Calu3 (cell line): Measurements from ENCODE around the gene ESRP2. TPM values are rescaled to one million over a fixed set of nuclear protein-coding genes. Genes with fewer than 3 reads are reported as not detected.

Experiments used
- BruUV-seq: library from RNA; stranded (reverse); fragments of 400-500 nt; replicated peaks from 2 replicates; lab custom pipeline; 2021; lab: Mats Ljungman, UMichigan
- CTCF ChIA-PET: fragments of 300-600 bp; sonication (Branson Sonifier 250); formaldehyde crosslinking; loops from one replicate; lab custom pipeline; 2022; ENCODE audit warnings: antibody characterized with exemption; lab: Charles Lee
- DNase-seq: peaks from one replicate; pipeline ENCODE4 v3.0.0; 2022
- H3K27ac Mint-ChIP-seq: one replicate; pipeline ENCODE4 v1.8.0; 2022; ENCODE audit warnings: mixed read lengths; ENCODE audit not compliant: unreplicated experiment
- H3K27me3 Mint-ChIP-seq: one replicate; pipeline ENCODE4 v1.8.0; 2022; ENCODE audit warnings: mixed read lengths; ENCODE audit not compliant: unreplicated experiment
- H3K36me3 Mint-ChIP-seq: one replicate; pipeline ENCODE4 v1.8.0; 2022; ENCODE audit warnings: mild to moderate bottlenecking, moderate library complexity, mixed read lengths; ENCODE audit not compliant: insufficient read depth, unreplicated experiment
- H3K4me1 Mint-ChIP-seq: one replicate; pipeline ENCODE4 v1.8.0; 2022; ENCODE audit warnings: mild to moderate bottlenecking, low read depth, mixed read lengths; ENCODE audit not compliant: unreplicated experiment
- H3K4me3 Mint-ChIP-seq: one replicate; pipeline ENCODE4 v1.8.0; 2022; ENCODE audit warnings: mild to moderate bottlenecking, low read depth, moderate library complexity, mixed read lengths; ENCODE audit not compliant: unreplicated experiment
- H3K9me3 Mint-ChIP-seq: one replicate; pipeline ENCODE4 v1.8.0; 2022; ENCODE audit warnings: low read depth, mixed read lengths; ENCODE audit not compliant: unreplicated experiment
- CTCF ChIP-seq: fragments of 200-600 bp; IDR thresholded peaks from one replicate; pipeline ENCODE4 v1.8.0; 2022; ENCODE audit warnings: antibody characterized with exemption; ENCODE audit not compliant: unreplicated experiment
- intact Hi-C: fragments of 100-400 bp; cut with micrococcal nuclease; formaldehyde crosslinking; loops from one replicate; pipeline ENCODE4 v1.10.0; 2022; ENCODE audit not compliant: unreplicated experiment
- total RNA-seq: library from RNA; stranded (reverse); gene quantifications from 2 replicates; pipeline ENCODE4 v1.2.3, GENCODE V29; 2022

The ESRP2 gene
- total RNA-seq, 1 experiment from 2014 or later, result 100 TPM

GRCh38 chr16:68273459-68273858 is 37.5 kb upstream of the ESRP2 start:
- Mint-ChIP-seq H3K4me3 (no peak overlapping the region), H3K4me1 (peaks cover 7% of the 10 kb centered on the region), H3K9me3 (no peaks in the 10 kb centered on the region), H3K36me3 (peaks cover 3% of the 10 kb centered on the region), H3K27me3 (no peaks in the 10 kb centered on the region), H3K27ac (no peak overlapping the region)
- intact Hi-C loops, result no loop called here
- TF ChIP-seq CTCF, result no peak
- CTCF ChIA-PET, result no interaction called here
- no TSS peak for BruUV-seq
- DNase-seq, result no peak

- DNase-seq, result no peak
- BruUV-seq, result no TSS peak
- peaks cover 3% of the 10 kb centered on the region for H3K36me3 Mint-ChIP-seq
- no peak overlapping the region for H3K4me3 Mint-ChIP-seq
- H3K27ac Mint-ChIP-seq, result no peak overlapping the region
- peaks cover 14% of the 10 kb centered on the region for H3K4me1 Mint-ChIP-seq
- intact Hi-C loops, result no loop called here
- CTCF ChIA-PET, result no interaction called here
- no peaks in the 10 kb centered on the region for H3K9me3 Mint-ChIP-seq
- no peak for TF ChIP-seq CTCF
- H3K27me3 Mint-ChIP-seq, result no peaks in the 10 kb centered on the region
These were observed 36.7 kb upstream of the ESRP2 start for GRCh38 chr16:68272507-68273209.

GRCh38 chr16:68270353-68270752 is 34.4 kb upstream of the ESRP2 start:
- Mint-ChIP-seq H3K9me3 (no peaks in the 10 kb centered on the region), H3K27ac (no peak overlapping the region), H3K36me3 (peaks cover 9% of the 10 kb centered on the region), H3K27me3 (no peaks in the 10 kb centered on the region), H3K4me3 (no peak overlapping the region), H3K4me1 (peaks cover 24% of the 10 kb centered on the region)
- no TSS peak for BruUV-seq
- no peak for TF ChIP-seq CTCF
- DNase-seq, result no peak
- intact Hi-C loops, result no loop called here
- CTCF ChIA-PET, result interaction anchor here (0.9 kb wide), 1 partner anchor 21 kb away, joined by 4 read pairs; no protein-coding TSS in a partner anchor

GRCh38 chr16:68269793-68270192 is 33.9 kb upstream of the ESRP2 start:
- intact Hi-C loops, result loop anchor here (5.0 kb wide), 1 partner anchor 43 kb away; the partner anchor contains the start of genes PRMT7 and SLC7A6OS
- BruUV-seq, result no TSS peak
- Mint-ChIP-seq H3K27ac (no peak overlapping the region), H3K27me3 (no peaks in the 10 kb centered on the region), H3K4me1 (peaks cover 25% of the 10 kb centered on the region), H3K36me3 (peaks cover 15% of the 10 kb centered on the region), H3K9me3 (no peaks in the 10 kb centered on the region), H3K4me3 (no peak overlapping the region)
- CTCF ChIA-PET, result interaction anchor here (0.7 to 0.9 kb wide), 2 partner anchors 10 to 21 kb away, joined by 4 to 6 read pairs; no protein-coding TSS in a partner anchor
- no peak for DNase-seq
- no peak for TF ChIP-seq CTCF
